ENCODE results near the gene RAI1.
"Not testable (repeated sequence)": the region's sequence is repeated elsewhere in the genome, so short reads cannot be mapped to it uniquely, and the experiment has no call there.

RAI1 gene

DNA sequence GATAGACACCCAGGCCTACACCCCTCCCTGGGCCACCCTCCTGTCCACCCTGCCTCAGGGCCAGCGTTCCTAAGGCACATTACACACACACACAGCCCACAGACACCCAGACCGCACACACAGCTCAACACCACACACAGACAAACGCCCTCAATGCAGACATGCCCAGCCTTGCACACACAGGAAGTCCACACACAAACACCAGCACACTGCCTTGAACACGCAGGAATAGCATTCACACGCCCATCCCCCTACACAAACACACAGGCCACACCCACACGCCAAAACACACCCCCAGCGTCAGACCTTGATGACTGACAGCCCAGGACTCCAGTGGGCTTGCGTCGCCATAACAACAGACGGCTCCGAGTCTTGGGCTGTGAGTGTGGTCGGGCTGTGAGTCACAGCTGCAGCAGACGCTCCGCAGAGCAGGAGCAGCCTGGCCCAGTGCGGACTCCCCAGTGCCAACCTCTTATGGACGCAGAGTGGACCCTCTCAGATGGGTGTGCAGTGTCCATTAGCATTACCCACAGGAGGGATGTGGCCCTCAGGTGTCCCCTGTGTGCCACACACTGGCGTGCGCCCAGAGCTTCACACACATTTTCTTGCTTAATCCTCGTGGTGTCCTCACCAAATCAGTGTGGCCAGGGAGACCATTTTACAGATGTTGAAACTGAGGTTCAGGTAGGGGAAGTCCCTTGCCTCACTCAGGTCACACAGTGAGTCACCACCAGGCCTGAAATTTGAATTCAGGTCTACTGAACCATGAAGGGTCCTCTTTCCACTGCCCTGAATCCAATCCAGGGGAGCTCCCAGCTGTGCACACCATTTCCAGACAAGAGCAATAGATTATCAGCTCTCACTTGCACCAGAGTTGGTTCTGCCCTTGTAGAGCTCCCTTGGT is 17.8 kb upstream of the RAI1 start:
- peak; percentile 88 for DNase-seq (ENCODE audit: low spot score)

DNA sequence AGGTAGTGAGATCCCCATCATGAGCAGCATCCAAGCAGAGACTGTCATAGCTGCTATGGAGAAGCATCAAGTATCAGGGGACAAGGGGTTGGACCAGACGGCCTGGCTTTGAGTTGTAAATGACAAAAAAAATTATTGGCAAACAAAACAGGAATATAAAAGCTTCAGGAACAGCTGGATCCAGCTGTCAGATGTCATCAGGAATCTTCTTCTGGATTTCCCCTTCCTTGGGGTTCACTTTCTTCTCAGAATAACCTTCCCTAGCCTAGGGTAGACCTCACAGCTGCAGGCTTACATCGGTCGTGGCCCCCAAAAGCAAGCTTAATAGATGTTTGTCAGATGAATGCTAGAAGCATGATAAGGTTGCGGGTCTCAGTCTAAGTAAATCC is 17.2 kb upstream of the RAI1 start:
- no peak for DNase-seq (ENCODE audit: low spot score)

DNA sequence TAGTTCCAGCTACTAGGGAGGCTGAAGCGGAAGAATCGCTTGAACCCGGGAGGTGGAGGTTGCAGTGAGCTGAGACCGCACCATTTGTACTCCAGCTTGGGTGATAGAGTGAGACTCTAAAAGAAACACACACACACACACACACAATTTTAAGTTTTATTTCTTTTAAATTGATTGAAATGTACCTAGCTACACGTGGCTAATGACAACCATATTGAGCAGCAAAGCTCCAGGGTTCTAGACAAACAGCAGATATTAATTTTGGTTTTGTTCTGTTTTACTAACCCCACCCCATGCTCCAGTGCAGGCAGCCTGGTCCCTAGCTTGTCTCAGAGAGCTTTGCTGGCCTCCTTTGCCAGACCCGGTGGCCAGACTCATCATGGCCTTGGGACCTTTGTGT is 16.0 kb upstream of the RAI1 start:
- DNase-seq (ENCODE audit: low spot score) = no peak

DNA sequence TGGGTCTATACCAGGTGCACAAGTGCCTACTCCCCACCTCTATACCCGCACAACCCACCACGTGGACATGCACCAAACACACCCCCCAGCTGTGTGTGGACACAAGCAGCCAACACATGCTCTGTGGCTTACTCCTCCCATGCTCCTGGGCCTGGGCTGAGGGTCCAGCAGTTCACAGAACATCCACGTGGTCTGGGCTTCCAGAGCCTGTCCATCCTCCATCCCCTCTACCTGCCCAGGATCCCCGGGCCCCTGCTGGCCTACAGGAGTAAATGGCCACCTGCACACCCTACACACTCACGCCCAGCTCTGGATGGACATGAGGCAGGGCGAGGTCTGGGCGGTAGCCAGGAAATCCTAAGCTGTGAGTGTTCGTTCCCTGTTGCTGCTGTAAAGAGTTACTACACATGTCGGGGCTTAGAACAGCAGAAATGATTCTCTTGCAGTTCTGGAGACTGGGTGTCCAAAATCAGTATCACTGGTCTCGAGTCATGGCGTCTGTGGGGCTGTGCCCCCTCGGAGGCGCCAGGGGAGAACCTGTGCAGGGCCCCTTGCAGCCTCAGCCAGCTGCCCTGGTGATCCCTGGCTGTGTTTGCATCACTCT is 15.0 kb upstream of the RAI1 start:
- peak; percentile 48 for DNase-seq (ENCODE audit: low spot score)

DNA sequence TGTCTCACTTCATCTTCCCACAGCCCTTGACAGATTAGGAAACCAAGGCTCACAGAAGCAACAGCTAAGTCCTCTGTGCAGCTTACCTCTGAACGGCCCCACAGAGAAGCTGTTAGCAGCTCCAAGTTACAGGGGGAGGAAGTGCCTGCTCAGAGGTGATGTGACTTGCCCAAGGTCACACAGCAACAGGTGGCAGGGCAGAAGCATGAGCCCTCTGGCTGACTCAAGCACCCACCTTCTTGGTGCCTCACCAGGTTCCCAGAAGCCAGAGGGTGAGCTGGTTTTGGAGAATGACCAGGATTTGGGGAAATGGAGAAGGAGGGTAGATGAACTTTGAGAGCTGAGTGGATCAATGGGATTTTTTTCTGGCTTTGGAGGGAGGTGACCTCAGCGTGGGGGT is 14.0 kb upstream of the RAI1 start:
- no peak for DNase-seq (ENCODE audit: low spot score)

DNA sequence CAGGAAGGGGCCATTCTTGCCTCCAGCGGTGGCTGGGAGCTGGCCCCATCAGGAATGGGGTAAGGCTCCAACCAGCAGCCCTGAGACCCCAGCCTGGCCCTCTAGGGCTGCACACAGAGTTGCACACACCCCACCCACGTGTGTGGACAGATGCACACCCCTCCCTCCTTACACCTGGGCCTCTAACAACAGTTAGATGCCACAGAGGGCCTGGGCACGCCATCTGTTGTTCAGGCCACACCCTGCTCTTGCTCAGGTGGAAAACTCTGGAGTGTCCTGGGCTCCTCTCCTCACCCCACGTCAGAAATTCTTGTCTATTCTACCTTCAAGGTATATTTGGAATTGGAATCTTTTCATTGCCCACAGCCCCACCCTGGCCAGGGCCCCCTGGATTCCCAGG is 13.3 kb upstream of the RAI1 start:
- DNase-seq (ENCODE audit: low spot score) = no peak

DNA sequence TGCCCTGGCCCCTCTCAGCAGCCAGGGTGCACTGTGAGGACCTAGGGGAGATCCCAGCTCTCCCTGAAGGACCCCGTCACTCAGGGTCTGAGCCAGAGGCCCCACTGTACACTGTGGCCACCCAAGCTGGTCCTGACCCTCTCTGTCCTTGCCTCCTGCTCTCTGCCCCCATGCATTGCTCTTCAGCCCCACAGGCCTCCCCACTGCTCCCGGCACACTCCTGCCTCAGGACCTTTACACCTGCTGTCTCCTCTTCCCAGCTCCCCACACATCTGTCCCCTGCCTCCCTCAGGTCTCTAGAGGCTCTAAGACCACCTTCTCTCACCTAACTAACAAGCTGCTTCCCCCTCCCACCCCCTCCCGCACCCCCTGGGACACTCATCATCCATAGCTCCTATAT is 12.9 kb upstream of the RAI1 start:
- no peak for DNase-seq (ENCODE audit: low spot score)

DNA sequence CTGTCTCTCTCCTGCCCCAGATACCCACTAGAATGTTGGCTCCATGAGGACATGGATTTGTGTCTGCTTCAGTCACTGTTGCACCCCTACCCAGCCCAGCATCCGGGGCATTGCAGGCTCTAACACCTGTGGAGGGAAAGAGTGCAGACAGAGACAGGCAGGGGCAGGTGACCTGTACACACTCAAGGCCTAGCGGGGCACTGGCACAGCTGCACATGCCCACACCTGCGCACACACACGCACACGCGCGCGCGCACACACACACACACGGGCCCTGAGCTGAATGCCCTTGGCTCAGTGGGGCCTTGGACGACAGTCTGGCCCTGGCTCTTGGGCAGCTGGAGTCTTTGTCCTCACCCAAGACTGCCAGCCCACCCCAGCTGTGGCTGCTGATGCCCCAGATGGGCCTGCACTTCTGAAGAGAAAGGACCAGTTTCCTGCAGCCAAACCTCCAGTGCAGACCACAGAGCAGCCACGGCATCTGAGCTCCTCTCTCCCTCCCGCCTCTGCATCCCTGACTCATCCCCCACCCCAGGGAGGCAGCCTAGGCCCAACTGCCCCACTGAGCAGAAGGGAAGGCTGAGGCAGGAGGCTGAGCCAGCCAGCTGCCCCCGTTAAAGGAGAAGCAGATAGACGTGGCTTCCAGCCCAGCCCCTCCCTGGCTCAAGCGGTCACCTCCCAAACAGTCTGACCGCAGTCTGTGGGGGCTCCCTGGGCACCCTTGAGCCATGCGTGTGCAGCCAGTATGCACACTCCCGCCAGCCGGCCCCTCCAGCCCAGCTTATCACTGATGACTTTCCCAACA is 12.3 kb upstream of the RAI1 start:
- no peak for DNase-seq (ENCODE audit: low spot score)

DNA sequence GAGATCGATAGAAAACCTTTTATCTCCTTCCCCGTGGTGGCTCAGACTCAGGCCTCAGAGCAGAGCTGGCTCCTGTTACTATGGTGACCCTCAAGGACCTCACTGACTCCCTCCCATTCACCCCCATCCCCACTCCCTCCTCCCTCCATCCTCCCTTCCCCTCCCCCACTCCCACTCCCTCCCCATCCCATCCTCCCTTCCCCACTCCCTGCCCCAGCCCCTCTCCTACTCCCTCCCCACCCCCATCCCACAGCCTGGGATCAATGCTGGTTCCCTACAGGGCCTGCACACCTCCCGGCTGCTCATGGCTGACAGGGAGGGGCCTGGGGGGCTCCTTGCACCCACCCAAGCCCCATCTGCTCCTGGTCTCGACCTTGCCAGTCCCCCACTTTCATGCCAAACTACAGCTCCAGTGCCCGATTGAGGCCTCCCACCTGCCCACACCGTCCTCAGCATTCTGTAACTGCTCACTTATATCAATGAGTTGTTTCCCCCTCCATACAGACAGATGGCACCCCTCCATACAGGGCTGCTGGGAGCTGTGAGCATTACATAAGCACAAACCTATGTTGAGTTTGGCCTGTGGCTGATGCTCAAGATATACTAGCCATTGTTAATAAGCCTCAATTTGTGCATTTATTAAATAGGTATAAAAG is 11.6 kb upstream of the RAI1 start:
- DNase-seq (ENCODE audit: low spot score) = no peak

DNA sequence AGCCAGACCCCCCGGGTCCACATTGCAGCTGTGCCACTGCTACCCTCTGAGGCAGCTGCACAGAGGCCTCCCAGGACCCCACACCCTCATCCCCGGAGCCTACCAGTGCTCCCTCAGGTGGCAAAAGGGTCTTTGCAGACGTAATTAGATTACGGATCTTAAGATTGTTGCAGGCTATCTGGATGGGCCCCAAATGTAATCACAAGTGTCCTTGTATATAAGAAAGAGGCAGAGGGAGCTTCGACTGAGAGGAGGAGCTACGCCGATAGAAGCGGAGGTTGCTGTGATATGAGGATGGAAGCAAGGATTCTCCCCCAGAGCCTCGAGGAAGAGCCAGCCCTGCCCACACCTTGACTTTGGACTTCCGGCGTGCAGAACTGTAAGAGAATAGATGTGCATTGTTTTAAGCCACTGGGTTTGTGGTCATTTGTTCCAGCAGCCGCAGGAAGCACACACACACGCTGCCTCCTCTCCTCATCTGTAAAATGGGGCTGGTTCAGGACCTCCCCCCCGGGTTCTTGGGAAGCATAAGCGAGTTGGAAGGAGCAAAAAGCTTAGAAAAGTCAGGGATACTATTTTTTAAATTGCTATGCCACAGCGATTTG is 10.5 kb upstream of the RAI1 start:
- DNase-seq (ENCODE audit: low spot score) = no peak

DNA sequence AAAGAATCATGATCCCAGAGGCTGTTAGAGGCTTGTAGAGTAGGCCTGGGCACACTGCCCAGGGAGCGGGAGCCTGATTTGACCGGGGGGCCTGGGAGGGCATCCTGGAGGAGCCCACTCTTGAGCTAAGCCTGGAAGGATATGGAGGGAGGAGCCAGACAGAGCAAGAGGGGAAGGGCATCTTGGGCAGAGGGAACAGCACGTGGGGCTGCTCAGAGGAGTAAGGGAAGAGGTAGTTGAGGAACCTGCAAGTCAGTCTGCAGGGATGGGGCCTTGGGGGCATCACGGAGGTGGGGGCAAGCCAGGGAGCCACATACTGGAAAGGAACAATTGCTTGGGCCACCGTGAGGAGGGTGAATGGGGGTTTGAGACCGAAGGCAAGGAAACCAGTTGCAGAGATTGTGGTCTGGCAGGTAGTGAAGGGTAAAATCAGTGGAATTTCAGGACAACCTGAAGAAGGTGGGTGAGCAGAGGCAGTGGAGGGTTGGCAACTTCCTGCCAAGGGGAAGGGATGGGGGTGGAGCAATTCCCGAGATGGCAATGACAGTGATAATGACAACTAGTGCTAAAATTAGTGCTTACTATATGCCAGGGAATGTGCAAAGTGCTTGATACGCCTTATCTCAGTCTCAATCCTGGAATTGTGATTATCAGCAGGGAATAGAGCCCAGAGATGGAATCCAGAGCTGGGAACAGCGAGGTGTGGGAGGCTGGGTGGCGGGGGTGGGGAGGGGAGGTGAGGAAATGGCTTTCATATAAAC is 9.7 kb upstream of the RAI1 start:
- DNase-seq (ENCODE audit: low spot score) = no peak

DNA sequence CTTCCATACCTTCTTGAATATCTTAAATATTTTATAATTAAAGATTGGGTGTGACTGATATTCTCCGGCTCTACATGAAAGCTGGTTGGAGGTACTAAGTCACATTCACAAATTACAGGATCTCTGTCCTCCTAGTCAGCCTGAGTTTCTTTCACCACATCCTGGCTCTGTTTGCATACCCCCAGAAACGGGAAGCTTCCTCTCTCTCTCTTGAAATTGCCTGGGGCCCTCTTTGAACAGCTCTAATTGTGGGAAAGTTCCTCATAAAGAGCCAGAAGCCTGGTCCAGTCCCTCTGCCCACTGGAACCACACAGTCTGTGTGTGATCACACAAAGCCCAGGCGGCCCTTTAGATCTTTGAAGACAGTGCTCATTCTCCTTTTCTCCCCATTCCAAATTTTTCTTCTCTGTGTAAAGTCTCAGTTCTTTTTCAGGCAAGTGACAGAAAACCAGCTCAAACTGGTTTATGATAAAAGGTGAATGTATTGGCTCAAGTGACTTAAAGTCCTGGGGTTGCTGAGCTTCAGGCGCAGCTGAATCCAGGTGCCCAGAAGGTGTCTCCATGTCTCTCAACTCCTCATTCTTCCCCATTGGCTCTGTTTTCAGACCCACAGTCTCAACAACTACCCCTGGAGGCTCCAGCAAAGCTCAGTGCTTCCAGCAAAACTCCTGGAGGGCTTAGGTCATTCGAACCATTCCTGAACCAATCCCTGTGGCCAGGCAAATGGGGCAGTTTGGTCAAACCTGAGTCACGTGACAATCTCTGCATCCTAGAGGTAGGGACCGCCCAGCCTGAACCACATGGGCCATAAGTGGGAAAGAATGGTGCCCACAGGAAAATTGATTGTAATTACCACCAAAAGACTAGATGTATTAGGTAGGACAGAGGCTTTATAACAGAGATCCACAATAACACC is 8.5 kb upstream of the RAI1 start:
- DNase-seq (ENCODE audit: low spot score) = peak; percentile 33

DNA sequence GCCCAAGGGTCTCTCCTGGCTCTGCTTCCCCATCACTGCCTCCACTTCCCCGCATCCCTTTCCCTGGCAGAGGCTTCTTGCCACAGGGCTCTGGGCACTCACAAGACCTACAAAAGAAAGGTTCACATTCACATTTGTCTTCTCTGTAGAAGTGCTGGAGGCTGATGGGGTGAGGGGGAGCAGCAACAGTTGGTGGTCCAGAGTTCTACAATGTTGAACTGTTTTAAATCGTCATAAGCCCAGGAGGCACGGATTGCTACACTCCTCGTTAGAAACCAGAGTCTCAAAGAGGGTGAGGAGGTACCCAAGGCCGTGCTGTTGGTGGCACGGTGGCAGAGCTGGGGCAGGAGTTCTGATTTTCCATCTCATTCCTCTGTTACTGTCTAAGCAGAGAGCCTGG is 5.8 kb upstream of the RAI1 start:
- no peak for DNase-seq (ENCODE audit: low spot score)

DNA sequence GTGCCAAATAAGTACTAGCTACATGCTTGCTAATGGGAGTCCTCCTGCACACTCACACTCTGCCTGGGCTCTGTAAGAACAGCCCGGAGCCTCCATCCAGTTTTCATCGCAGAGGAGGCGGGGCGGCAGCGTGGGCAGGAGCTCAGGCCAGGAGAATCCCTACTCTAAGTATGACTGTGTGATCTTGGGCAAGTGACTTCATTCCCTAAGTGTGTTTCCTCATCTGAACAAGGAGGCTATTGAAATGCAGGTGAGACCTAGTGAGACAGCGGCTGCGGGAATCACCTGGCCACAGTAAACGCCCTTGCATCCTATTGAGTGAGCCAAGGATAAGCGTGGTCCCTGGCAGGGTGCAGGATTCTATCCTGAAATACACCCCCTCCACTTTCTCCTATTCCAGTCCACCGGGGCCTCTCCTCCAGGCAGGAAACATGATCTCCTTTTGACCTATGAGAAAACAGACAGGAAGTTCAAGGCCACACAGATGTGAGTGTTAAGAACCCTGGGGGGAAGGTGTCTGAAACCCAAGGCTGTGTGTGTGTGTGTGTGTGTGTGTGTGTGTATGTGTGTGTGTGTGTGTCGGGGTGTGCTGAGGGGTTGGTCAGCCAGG is 5.2 kb upstream of the RAI1 start:
- DNase-seq (ENCODE audit: low spot score) = no peak

DNA sequence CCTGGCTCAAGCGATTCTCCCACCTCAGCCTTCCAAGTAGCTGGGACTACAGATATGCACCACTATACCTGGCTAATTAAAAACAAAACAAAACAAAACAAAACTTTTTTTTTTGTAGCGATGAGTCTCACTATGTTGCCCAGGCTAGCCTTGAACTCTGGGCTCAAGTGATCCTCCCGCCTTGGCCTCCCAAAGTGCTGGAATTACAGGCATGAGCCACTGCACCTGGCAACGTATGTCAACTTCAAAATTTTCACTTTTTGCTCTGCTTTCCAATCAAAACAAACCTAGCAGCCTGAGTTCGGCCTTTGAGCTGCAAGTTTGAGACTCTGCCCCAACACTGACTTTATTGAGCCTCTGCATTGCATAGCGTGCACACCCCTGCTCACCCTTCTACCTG is 4.5 kb upstream of the RAI1 start:
- no peak for DNase-seq (ENCODE audit: low spot score)

DNA sequence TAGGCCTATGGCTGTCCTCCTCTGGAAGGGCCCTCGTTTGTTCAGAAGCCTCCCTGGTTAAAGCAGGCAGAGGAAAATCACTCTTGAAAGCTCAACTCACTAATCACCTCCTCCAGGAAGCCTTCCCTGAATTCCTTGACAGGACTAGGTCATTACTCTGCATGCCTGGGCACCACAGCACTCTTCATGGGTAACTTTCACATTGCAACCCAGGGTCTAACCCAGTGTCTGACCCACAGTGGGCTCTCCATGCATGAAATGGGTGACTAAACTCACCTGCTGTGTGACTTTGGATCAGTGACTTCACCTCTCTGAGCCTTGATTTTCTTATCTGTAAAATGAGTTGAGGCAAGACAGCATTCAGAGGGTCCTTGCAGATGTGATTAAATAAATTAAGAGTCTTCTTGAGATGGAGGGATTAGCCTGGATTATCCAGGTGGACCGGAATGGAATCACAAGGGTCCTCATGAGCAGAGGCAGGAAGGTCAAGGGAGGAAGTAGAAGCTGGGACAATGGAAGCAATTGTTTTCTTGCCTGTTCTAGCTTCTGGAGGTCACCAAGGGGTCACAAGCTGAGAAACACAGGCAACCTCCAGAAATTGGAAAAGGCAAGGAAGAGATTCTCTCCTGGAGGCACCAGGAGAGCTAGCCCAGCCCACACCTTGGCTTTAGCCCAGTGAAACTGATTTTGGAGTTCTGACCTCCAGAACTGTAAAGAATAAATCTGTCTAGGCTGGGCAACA is 3.8 kb upstream of the RAI1 start:
- DNase-seq (ENCODE audit: low spot score) = no peak

DNA sequence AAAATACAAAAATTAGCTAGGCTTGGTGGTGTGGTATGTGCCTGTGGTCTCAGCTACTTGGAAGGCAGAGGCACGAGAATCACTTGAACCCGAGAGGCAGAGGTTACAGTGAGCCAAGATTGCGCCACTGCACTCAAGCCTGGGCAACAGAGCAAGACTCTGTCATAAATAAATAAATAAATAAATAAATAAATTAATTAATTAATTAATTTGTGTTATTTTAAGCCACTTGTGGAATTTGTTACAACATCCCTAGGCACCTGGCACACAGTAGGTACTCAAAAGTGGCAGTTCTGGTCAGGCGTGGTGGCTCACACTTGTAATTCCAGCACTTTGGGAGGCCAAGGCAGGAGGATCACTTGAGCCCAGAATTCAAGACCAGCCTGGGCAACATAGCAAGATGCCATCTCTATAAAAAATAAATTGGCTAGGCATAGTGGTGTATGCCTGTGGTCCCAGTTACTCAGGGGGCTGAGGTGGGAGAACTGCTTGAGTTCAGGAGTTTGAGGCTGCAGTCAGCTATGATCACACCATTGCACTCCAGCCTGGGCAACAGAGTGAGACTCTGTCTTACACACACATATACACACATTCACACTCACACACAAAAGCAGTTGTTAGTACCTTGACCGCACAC is 3.1 kb upstream of the RAI1 start:
- not testable (repeated sequence) for DNase-seq (ENCODE audit: low spot score)

DNA sequence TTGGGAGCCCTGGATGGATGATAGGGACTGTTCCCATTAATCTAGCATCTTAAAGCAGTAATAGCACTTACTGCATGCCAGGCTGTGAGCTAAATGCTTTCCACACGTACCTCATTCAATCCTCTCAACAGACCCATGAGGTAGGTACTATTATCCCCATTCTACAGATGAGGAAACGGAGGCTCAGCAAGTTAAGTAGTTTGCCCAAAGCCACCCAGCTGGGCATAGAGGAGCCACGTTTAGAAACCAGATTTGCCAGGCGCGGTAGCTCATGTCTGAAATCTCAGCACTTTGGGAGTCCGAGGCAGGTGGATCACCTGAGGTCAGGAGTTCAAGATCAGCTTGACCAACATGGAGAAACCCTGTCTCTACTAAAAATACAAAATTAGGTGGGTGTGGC is 2.0 kb upstream of the RAI1 start:
- no peak for DNase-seq (ENCODE audit: low spot score)

DNA sequence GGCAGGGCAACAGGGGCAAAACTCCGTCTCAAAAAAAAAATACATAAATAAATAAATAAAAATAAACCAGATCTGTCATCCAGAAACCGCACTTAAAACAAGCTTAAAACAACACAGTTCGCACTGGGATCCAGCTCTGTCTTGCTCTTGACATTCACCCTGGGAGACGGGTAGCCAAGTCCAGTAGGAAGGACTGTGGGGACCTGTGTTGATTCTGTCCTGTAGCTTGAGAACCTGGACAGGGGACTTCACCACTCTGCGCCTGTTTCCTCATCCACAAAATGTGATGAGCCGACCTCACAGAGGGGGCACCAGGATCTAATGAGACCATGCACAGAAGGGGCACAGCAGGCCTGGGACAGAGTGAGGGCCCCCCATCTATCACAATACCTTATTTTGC is 1.5 kb upstream of the RAI1 start:
- DNase-seq (ENCODE audit: low spot score) = no peak
